Stimulated activated CD8-positive, alpha-beta memory T cell treated with anti-CD3 and anti-CD28 coated beads, Interleukin-15, amount 100 ng/mL, for 48 hours (primary cell): Measurements from ENCODE around the gene LINC01488.

Experiments
- DNase-seq, 2 donors: peaks; one replicate each; pipeline ENCODE4 v3.0.0-alpha.2; 2020; ENCODE audit warnings: low read depth in 2 of 2

LINC01488 gene

DNA sequence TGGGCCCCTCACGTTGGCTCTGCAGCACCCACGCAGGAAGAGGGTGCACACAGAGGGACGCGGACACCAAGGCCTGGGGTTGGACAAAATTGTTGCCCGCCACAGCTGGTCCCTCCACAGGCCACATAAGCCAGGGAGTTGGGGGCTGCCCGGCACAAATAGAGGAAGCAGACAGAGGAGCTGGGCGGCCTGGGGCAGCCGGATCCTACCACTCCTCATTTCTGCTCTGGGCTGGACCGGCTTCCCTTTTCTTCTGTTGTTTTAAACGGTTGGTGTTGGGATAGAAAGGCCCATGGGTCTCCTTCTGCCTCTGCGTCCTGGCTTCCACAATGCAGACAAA lies 36.4 kb upstream of the LINC01488 start:
- no peak for DNase-seq

DNA sequence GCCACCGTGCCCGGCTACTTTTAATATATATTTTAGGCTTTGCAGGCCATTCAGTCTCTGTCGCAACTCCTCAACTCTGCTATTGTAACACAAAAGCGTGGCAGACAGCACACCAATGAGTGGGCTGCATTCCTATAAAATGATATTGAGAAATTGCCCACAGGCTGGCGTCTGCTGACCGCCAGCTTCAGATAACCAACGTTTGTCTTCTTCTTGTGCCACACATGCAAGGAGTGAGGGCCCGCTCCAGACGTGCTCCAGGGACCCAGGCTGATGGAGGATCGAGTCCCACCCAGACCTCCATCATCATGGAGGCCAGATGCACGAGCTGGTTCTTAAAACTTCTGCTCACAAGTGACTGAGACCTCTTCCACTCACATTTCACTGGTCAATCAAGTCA lies 35.4 kb upstream of the LINC01488 start:
- DNase-seq = no peak

DNA sequence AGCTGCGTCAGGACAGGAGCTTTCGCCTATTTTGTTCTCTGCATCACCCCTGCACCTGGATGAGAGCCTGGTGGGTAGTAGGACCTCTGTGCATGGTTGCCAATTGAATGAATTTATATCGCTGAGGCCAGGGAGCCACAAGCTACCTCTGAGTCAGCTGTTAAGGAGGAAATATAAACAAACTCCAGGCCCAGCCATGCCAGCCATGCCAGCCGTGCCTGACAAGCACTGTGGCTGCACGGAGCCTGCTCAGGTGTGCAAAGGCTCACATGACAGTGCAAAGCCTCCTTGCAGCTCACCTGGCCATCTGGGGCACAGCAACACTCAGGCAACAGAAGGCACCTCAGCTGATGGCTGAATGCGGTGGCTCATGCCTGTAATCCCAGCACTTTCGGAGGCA lies 33.7 kb upstream of the LINC01488 start:
- DNase-seq = no peak

DNA sequence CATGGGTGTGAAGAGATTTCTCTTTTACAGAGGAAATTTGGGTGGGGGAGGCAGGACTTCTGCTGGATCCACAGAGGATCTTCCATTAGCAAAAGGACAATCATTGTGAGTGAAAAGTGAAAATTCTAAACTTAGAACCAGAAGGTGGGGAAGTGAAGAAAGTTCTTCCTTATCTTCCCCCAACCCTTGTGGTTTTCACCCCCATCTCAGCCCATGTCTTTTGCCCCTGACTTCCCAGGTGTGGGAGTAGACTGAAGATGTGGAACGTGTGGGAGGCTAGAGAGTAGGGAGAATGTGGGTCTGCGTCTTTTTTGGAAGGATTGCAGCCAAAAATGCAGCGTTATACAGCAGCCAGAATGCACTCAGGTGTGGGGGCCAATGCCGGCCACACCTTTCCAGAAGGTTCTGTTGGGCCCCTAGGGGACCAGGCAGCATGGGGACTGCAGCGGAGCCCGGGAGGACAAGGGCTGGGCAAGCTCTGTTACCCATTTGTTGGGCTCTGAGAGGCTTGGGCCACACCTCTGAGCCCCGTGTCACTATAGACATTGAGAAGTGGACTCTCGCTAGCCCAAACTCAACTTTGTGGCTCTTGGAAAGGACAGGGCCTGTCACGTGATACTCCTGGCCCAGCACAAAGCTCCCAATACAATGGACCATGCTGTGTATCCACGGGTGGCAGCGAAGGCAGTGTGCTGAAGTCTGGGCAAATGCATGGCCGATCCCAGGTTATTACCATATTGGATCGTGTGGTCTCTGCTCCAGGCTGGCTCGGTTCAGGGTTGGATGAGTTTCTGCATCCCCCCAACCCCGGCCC lies 32.8 kb upstream of the LINC01488 start:
- no peak for DNase-seq

DNA sequence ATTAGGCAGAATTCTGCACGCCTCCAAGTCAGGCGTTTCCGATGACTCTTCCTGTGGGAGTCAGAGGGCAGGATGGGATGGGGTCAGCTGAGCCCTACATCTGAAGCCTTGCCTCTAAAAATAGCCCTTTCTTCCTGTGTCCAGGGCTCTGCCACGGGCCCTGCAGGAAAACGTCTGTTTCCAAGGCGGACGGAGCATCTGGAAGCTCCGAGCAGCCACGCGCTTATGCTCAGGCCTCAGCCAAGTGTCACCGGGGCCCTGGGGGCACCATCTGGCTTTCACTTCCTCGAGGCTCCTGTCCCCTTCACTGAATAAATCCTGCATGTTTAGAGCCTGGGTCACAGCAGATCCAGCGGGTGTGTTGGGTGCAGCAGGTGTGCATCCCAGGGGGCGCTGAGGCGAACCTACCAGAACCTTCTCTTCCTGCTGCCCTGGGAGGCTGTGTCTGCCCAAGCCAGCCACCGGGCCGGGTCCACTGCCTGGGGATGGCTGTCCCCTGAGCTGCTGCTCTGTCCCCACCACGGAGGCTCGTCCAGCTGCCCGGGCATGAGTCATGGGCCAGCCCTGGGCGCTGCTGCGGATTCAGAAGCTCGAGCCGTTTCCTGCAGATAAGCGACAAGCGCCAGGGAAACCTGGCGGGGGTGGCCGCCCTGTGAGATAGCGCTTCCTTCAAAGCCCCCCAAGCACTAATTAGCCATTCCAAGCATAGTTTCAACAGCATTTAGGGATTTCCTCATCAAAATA lies 32.0 kb upstream of the LINC01488 start:
- DNase-seq = no peak

DNA sequence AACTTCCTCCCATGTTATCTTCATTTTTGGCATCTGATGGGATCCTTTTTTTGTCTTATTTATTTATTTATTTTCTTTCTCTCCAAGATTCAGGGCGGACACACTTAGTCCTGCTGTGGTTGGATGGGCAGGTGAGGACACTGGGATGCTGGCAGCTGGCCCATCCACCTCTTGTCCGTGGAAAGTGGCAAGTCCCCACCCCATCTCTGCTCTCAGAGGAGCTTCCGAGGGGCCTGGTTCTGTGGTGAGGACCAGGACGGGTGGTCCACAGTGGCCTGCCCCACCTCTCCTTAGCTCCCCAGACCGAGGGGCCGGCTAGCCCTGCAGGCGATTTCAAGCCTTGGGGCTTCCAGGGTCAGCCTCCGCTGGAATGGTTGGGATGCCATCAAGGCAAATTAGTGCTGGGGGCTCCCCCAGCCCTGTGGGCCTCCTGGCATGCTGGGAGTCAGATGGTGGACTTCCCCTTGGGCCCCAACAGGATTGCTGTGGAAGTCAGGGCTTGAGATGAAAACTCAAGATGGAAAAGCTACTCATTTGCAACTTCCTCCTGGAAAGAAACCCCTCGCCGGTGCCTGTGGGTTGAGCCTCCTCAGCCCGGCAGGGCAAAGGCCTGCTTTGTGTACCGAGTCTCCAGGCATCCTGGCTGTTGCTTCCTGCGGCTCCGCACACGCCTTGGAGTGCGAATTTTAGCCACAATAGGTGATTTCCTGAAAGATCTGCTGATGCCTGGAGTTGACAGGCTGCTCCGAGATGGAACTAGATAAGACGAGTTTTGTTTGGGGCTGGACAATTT lies 31.2 kb upstream of the LINC01488 start:
- DNase-seq = no peak

DNA sequence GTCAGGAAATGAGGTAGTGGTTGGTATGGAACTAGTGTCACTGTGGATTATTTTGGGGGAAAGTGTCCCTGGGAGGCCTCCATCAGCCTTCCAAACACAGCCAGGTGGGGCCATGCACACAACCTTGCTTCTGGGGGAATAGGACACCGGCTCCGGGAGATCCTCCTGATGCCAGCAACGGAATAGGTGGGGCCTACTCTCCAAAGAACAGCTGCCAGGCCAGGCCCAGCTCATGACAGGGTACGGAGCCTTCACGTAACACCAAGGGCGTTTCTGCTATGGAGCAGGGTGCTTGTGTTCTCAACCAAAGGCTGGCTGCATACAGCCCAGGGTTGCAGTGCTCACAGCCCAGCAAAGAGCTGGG lies 30.6 kb upstream of the LINC01488 start:
- DNase-seq = no peak

DNA sequence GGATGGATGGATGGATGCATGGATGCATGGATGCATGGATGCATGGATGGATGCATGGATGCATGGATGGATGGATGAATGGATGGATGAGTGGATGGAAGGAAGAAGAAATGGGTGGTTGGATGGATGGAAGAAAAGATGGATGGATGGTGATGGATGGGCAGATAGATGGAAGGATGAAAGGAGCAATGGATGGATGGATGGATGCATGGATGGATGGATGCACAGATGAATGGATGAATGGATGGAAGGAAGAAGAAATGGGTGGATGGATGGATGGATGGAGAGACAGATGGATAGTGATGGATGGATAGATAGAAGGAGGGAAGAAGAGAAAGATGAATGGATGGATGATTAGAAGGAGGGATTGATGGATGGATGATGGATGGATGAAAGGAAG lies 30.2 kb upstream of the LINC01488 start:
- no peak for DNase-seq

DNA sequence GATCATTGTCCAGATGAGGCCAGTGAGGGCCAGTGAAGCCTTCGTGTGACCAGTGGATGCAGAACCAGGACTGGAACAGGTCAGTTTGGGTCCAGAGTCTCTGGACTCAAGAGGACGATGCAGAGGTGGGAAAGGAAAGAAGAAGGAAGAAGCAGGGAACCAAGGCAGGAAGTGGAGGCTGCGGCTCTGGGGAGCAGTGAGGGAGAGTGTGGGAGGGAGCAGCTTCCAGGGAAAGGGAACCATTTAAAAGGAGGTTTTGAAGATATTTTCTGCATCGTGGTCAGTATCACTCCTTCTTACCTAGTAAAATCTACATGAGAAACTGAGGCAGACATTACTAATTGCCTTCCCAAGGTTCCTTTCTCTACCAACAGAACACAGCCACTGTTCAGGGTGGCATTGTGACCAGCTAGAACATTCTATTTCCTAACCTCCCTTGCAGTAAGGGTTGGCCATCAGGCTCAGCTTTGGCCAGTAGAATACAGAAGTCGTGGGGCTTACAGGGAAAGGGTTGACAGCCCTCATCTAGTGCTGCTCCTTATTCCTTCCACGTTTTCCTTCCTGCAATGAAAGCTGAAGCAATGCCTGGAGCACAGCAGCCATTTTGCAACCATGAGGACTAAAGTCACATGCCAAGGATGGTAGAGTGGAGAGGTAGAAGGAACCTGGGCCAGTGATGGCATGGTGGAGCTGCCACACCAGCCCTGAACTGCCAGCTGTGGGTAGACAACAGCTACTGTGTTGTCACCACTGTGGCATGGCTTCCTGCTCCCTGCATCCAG lies 29.1 kb upstream of the LINC01488 start:
- DNase-seq = no peak

DNA sequence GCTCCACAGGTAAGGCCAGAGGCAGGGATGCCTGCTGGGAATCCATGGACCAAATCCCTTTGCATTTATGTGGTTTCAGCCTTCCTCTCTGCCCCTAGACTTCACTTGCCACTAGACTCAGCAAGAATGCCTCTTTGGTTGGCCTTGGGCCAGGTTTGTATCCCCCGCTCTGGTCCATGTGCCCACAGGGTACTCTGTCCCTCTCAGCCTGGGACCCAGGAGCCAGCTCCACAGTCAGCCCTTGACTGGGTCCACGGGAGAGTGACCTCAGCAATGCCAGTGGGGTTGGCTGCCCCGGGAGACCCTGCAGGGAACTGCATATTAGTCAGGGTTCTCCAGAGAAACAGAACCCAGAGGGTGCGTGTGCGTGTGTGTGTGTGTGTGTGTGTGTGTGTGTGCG lies 28.3 kb upstream of the LINC01488 start:
- DNase-seq = no peak

DNA sequence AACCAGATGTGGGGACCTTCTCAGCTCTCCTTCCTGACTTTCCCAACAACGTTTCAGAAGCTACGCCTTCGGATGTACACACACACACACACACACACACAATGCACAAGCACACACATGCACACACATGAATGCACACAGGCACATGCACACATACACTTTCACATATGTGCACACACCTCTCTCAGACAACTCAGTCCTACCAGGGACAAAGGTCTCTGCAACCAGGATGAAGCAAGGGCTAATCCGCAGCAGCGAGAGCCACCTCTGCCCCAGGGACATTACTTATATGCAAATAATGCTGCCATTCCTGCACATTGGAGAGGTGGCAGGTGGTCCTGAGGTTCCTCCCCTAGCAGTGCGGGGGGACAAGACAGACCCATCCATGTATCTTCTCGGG lies 27.4 kb upstream of the LINC01488 start:
- DNase-seq = no peak

DNA sequence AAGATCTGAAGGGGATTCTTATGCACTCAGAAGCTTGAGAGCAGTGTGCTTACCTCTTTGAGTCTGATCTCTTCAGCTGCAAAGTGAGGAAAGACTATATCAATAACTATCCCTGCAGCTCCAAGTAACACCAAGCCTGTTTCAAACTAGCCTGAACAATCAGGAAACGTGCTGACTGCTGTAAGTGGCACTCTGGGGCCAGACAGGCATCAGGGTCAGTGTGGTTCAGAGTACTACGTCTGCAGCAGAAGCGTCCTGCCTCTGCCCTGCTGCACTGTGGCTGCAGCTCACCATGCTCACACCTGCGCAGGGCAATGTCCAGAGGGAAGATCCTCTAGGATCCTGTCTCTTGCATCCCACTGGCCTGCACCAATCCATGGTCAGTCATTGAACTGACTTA lies 25.5 kb upstream of the LINC01488 start:
- no peak for DNase-seq

DNA sequence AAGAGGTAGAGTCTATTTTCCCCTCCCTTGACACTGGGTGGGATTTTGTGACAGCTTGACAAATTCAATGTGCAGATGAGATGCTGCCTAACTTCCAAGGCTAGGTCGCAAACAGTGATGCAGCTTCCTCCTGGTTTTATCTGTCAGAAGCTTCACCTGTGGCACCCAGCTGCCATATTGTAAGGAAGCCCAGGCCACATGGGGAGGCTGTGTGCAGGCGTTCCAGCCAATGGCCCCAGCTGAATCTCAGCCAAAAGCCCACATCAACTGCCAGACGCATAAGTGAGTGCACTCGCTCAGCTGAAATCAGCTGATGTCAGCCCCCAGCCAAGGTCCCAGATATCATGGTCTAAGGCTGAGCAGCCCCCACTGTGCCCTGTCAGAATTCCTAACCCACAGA lies 24.8 kb upstream of the LINC01488 start:
- DNase-seq = no peak

DNA sequence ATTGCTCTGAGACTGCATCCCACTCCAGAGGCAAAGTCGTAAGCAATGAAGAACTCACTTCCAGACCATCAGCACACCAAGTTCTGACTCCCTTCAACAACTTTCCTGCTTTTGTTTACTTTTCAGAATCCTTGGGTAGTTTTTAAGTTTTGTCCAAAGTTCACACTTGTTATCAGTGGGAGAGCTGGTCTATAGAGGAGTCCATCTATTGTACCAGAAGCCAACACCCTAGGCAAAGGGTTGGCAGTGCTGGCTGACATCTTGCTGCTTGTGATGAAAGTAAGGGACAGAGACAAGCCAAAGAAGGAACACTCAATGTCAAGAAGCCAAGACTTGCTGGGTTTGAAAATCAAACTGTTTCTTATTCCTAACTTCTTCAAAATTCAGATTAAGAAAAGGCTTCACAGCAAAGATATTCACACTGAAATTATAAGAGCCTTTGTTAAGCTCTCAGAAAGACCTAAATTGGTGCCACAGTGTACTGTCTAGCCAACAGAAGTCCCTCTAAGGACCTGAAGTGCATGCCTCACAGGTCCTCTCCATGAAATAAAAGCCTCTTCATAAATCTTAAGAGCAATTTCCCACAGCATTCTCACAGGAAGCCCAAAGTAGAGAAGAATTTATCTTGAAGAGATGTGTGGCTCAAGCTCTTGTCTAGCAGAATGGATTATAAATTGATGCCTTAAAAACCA lies 21.5 kb upstream of the LINC01488 start:
- no peak for DNase-seq

DNA sequence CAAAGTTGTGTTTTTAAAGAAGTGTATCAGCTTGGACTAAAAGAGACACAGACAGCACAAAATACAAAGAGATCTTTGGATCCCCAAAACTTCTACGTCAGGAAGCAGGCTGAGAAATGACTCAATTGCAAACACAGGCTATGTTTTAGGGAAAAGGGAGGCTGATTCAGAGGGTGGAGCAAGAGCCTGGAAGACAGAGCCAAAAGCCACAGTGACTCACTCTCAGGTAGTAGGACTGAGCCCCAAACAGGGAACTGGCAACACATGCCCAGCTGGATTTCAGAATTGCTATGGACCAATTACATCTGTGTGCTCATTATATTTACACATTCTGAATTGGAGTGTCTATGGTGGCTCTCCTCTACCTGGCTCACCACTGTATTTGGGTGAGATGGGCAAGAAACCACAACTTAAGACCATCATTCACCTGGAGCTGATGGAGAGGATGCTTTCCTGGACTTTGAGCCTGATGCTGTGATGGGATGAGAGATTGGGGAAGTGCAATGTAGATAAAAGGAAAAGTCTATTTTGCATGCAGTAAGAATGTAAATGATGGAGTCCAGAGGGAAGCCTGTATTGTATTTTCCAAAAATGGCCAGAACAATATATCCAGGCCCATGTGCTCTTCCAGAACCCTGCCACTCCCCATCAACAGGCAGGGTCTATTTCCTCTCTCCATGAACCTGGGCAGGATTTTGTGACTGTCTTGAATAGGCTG lies 20.8 kb upstream of the LINC01488 start:
- DNase-seq = no peak

DNA sequence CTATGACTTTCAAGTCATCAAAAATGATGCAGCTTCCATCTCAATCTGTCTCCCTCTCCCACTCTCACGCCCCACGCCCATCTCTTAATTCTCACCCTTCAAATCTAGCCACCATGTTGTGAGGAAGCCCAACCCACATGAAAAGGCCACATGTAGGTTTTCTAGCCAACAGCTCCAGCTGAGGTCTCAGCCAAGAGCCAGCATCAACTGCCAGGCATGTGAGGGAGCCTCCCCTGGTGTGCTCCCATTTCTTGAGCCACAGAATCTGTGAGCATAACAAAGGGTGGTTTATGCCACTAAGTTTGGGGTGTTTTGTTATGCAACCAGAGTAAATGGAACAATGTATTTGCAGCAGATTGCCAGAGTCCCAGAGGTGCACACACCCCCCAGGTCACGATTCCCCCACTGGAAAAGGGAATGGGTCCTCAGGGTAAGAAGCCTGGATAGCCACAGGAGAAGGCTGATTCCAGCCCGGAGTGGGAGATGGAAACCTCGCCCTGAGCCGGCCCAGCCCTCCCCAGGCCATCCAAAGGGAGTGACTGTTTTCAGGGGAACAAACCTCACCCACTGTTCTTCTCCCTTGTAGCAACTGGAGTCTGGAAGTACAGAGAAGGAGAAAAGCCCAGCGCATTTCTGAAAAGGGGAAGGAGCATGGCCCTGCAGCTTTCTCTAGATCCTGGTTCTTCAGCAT lies 20.0 kb upstream of the LINC01488 start:
- DNase-seq = no peak

DNA sequence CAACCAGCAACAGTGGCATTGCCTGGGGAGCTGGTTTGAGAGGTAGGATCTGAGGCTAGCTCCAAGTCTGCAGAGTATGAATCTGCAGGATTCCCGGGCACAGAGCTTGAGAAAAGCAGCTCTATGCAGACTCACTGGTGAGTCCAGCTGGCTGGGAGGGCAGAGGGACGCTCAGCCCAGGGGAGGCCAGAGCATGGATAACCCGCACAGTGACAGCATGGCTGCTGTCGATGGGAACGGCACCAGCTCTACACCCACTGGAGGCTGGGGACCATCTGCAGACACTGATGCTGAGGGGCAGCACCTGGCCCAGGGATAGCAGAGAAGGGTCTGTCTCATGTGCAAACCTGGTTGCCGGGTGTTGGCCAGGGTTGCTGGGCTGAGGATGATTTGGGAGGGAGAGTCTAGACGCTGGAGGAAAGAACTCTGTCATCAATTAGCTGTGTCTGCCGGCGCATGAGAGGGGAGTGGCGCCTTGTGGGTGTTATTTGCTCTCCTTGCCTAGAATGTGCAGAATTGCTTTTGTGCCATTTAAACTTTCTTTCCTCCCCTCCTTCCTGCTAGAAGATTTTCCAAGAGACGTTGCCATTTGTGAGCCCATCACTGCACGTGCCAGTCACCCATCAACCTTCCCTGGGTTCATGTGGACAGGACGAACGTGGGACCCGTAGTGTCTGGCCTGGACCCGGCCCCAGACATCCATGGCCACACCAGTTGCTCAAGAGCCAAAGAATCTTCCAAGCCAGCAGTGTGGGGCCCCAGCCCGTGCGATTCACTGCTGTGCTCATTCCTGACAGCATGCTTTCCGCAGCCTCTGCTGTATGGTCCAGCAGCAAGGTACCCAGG lies 19.1 kb upstream of the LINC01488 start:
- no peak for DNase-seq

DNA sequence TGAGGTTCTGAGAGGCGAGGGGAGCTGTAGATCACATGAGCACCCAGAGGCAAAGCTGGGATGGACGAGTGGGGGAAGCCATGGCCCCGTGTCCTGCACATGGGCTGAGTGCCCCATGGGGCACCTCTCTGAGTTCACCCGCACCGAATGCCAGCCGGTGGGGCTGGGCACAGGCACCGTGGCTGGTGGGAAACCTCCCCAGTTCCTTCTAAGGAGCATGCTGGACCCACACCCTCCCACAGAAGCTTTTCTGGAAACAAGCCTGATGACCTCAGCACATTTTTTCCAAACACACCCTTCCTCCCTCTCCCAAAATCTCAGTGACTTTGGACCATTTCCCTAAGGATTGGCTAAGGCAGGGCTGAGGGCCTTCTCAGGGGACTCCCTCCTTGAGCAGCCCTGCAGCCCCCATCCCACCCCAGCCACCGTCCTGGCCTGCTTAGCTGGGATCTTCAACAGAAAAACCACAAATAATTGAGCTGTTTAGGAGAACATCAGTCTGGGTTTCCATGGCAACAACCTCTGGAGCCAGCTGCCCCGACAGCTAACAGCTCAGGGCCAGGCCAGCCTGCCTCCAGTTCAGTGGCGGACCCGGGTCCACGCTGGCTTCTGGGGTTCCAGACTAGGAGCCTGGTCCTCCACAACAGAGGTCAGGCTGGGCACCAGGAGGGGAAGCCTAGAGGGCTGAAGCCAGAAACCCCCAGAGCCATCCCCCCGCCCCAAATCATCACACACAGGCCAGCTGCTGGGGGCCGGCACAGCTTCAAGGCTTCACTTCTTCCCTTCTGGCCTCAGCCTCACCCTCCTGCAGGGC lies 18.1 kb upstream of the LINC01488 start:
- DNase-seq = no peak
